MM.1S (cell line): ENCODE measurements around the gene ACSS1.
A peak's percentile ranks its signal among the peaks of the same experiment; 100 is the strongest.

ENCODE experiments used
- DNase-seq: peaks from one replicate; pipeline ENCODE4 v3.0.0-alpha.2; 2015
- H2AFZ ChIP-seq: fragments of 300-600 bp; sonication (generic); 2 replicates; pipeline ENCODE4 v1.6.0; 2016; ENCODE audit warnings: antibody characterized with exemption, low read length
- H3F3A ChIP-seq: fragments of 300-600 bp; sonication (generic); 2 replicates; pipeline ENCODE4 v1.6.1; 2016; ENCODE audit warnings: mild to moderate bottlenecking, antibody characterized with exemption, low read length, moderate library complexity, mixed read lengths; ENCODE audit not compliant: insufficient read depth
- H3K27ac ChIP-seq: fragments of 300-600 bp; sonication (generic); 2 replicates; pipeline ENCODE4 v1.5.1; 2016; ENCODE audit warnings: mild to moderate bottlenecking, low read length
- H3K27me3 ChIP-seq: fragments of 300-600 bp; sonication (generic); replicated peaks from 2 replicates; pipeline ENCODE4 v1.6.0; 2016; ENCODE audit warnings: low read length; ENCODE audit not compliant: insufficient read depth
- H3K36me3 ChIP-seq: fragments of 300-600 bp; sonication (generic); replicated peaks from 2 replicates; pipeline ENCODE4 v1.6.1; 2016; ENCODE audit warnings: mild to moderate bottlenecking, low read length, mixed read lengths; ENCODE audit not compliant: insufficient read depth
- H3K4me1 ChIP-seq: fragments of 300-600 bp; sonication (generic); 2 replicates; pipeline ENCODE4 v1.6.1; 2016; ENCODE audit warnings: low read length, mixed read lengths
- H3K4me2 ChIP-seq: fragments of 300-600 bp; sonication (generic); 2 replicates; pipeline ENCODE4 v1.6.0; 2016; ENCODE audit warnings: low read depth, low read length
- H3K4me3 ChIP-seq: fragments of 300-600 bp; sonication (generic); 2 replicates; pipeline ENCODE4 v1.5.1; 2016; ENCODE audit warnings: low read length, mixed read lengths
- H3K79me2 ChIP-seq: fragments of 300-600 bp; sonication (generic); 2 replicates; pipeline ENCODE4 v1.6.1; 2016; ENCODE audit warnings: mixed run types, low read length, mixed read lengths
- H3K9ac ChIP-seq: fragments of 300-600 bp; sonication (generic); 2 replicates; pipeline ENCODE4 v1.6.1; 2016; ENCODE audit warnings: low read length, mixed read lengths
- H3K9me2 ChIP-seq: fragments of 300-600 bp; sonication (generic); replicated peaks from 2 replicates; pipeline ENCODE4 v1.6.1; 2016; ENCODE audit warnings: mild to moderate bottlenecking, low read length, mixed read lengths; ENCODE audit not compliant: insufficient read depth
- H3K9me3 ChIP-seq: fragments of 300-600 bp; sonication (generic); replicated peaks from 2 replicates; pipeline ENCODE4 v1.6.1; 2016; ENCODE audit warnings: mild to moderate bottlenecking, low read length, mixed read lengths; ENCODE audit not compliant: insufficient read depth
- H4K20me1 ChIP-seq: fragments of 300-600 bp; sonication (generic); 2 replicates; pipeline ENCODE4 v1.6.1; 2016; ENCODE audit warnings: mild to moderate bottlenecking, low read length, moderate library complexity, mixed read lengths; ENCODE audit not compliant: insufficient read depth
- CTCF ChIP-seq: fragments of 300-600 bp; sonication (generic); IDR thresholded peaks from 2 replicates; pipeline ENCODE4 v1.5.1; 2016; ENCODE audit warnings: antibody characterized with exemption, low read length, mixed read lengths
- EZH2 ChIP-seq: fragments of 300-600 bp; sonication (generic); optimal IDR thresholded peaks from 2 replicates; pipeline ENCODE3; 2017; ENCODE audit warnings: low read depth, mild to moderate bottlenecking, antibody characterized with exemption, low read length, mixed read lengths
- EZH2phosphoT487 ChIP-seq: fragments of 300-600 bp; sonication (generic); IDR thresholded peaks from 2 replicates; pipeline ENCODE4 v1.6.1; 2018; ENCODE audit warnings: antibody characterized with exemption, low read length

Gene ACSS1

GRCh38 chr20:25016471-25016870 is 41.5 kb downstream of the ACSS1 start:
- H3K36me3 ChIP-seq: no peaks in the 10 kb centered on the region
- H3K79me2 ChIP-seq: peaks cover 29% of the 10 kb centered on the region
- H3K9me2 ChIP-seq: no peaks in the 10 kb centered on the region
- peak overlapping the region; percentile 39; the same call in 1 of the 2 replicates for H3K9ac ChIP-seq
- no peaks in the 10 kb centered on the region for H4K20me1 ChIP-seq
- H3F3A ChIP-seq: peaks cover 42% of the 10 kb centered on the region
- no peak for DNase-seq
- H3K4me2 ChIP-seq: peak overlapping the region; percentile 57; the same call in 1 of the 2 replicates
- H3K4me1 ChIP-seq: peaks cover 52% of the 10 kb centered on the region
- no peaks in the 10 kb centered on the region for H3K9me3 ChIP-seq
- peak overlapping the region; percentile 85 for H3K27ac ChIP-seq
- H3K4me3 ChIP-seq: no peak overlapping the region
- no peaks in the 10 kb centered on the region for H3K27me3 ChIP-seq
- H2AFZ ChIP-seq: no peak overlapping the region
- TF ChIP-seq EZH2phosphoT487: no peak
- TF ChIP-seq CTCF: no peak
- no peak for TF ChIP-seq EZH2

- no peaks in the 10 kb centered on the region for H3K9me2 ChIP-seq
- peaks cover 29% of the 10 kb centered on the region for H3K79me2 ChIP-seq
- TF ChIP-seq EZH2: no peak
- TF ChIP-seq EZH2phosphoT487: no peak
- TF ChIP-seq CTCF: no peak
- no peaks in the 10 kb centered on the region for H3K27me3 ChIP-seq
- no peak overlapping the region for H3K4me2 ChIP-seq
- H3K27ac ChIP-seq: peak overlapping the region; percentile 85; the same call in 1 of the 2 replicates
- H2AFZ ChIP-seq: no peak overlapping the region
- no peaks in the 10 kb centered on the region for H3K36me3 ChIP-seq
- no peak for DNase-seq
- H3K9me3 ChIP-seq: no peaks in the 10 kb centered on the region
- no peak overlapping the region for H3K9ac ChIP-seq
- no peak overlapping the region for H3K4me3 ChIP-seq
- no peaks in the 10 kb centered on the region for H4K20me1 ChIP-seq
- H3F3A ChIP-seq: peaks cover 42% of the 10 kb centered on the region
- H3K4me1 ChIP-seq: peaks cover 52% of the 10 kb centered on the region
Measured at GRCh38 chr20:25015986-25016385, 42.0 kb downstream of the ACSS1 start.

GRCh38 chr20:25014816-25015215 is 43.1 kb downstream of the ACSS1 start:
- no peak overlapping the region for H2AFZ ChIP-seq
- peaks cover 21% of the 10 kb centered on the region for H3K79me2 ChIP-seq
- H4K20me1 ChIP-seq: no peaks in the 10 kb centered on the region
- peaks cover 52% of the 10 kb centered on the region for H3K4me1 ChIP-seq
- H3K27ac ChIP-seq: peak overlapping the region; percentile 85
- no peaks in the 10 kb centered on the region for H3K9me3 ChIP-seq
- no peak overlapping the region for H3K4me3 ChIP-seq
- no peaks in the 10 kb centered on the region for H3K27me3 ChIP-seq
- peak overlapping the region; percentile 5; the same call in 1 of the 2 replicates for H3K9ac ChIP-seq
- no peak for TF ChIP-seq EZH2phosphoT487
- TF ChIP-seq CTCF: peak; percentile 38
- TF ChIP-seq EZH2: no peak
- H3F3A ChIP-seq: peaks cover 42% of the 10 kb centered on the region
- H3K36me3 ChIP-seq: no peaks in the 10 kb centered on the region
- DNase-seq: peak; percentile 93
- peak overlapping the region; percentile 28 for H3K4me2 ChIP-seq
- no peaks in the 10 kb centered on the region for H3K9me2 ChIP-seq
